ENCODE measurements around the gene TMPRSS9.
"Not testable (repeated sequence)": the region's sequence is repeated elsewhere in the genome, so short reads cannot be mapped to it uniquely, and the experiment has no call there.

Gene TMPRSS9

GRCh38 chr19:2468596-2468995 is 108.5 kb downstream of the TMPRSS9 start:
- DNase-seq = no peak

- no peak for DNase-seq
Observed at GRCh38 chr19:2469102-2469914, 109.2 kb downstream of the TMPRSS9 start.

- not testable (repeated sequence) for DNase-seq
Observed at GRCh38 chr19:2469915-2470200, 109.8 kb downstream of the TMPRSS9 start.

GRCh38 chr19:2474232-2475017 is 114.4 kb downstream of the TMPRSS9 start:
- DNase-seq = no peak

- DNase-seq = no peak
Observed at GRCh38 chr19:2475018-2475701, 115.1 kb downstream of the TMPRSS9 start.
